ENCODE data around the gene ASCC3. TPM values are rescaled to one million over a fixed set of nuclear protein-coding genes. Genes with fewer than 3 reads are reported as not detected.

The ASCC3 gene
- total and polyA plus RNA-seq, 2 experiments from 2014 or later = 49.1 to 60.2 TPM

- Histone ChIP-seq H2AFZ (no peak overlapping the region), H3K4me3 (no peak overlapping the region), H3K36me3 (ENCODE audit: low read depth) (peaks cover 39% of the 10 kb centered on the region), H3K27me3 (replicated peaks; ENCODE audit: insufficient read depth) (no peaks in the 10 kb centered on the region), H3K9me2 (ENCODE audit: insufficient read depth) (no peaks in the 10 kb centered on the region), H3K4me2 (ENCODE audit: unreplicated experiment) (no peak overlapping the region), H3K27ac (no peak overlapping the region), H4K20me1 (ENCODE audit: insufficient read depth) (no peaks in the 10 kb centered on the region), H3K4me1 (ENCODE audit: insufficient read depth) (peaks cover 27% of the 10 kb centered on the region), H3K9me3 (ENCODE audit: low read depth) (no peaks in the 10 kb centered on the region), H3K9ac (no peak overlapping the region), H3F3A (ENCODE audit: insufficient read depth) (peaks cover 51% of the 10 kb centered on the region), H3K79me2 (ENCODE audit: insufficient read depth) (no peaks in the 10 kb centered on the region)
- no peak for DNase-seq
- WGBS, 2 experiments (ENCODE audit: low coverage in 1 of 2, low lambda C conversion rate in 2 of 2, missing lambda C conversion rate in 2 of 2) = 97% methylated on average over 3 of the region's 3 CpGs
- TF ChIP-seq EZH2 (IDR thresholded peaks at IDR 0.05; ENCODE audit: insufficient read depth, poor library complexity, severe bottlenecking) (no peak), EZH2phosphoT487 (IDR thresholded peaks at IDR 0.05; ENCODE audit: insufficient read depth, low read depth) (no peak)
- in situ Hi-C loops (cut with MboI) = no loop called here
These were observed 372.0 kb downstream of the ASCC3 start for GRCh38 chr6:100509101-100509500.

- Histone ChIP-seq H3K9ac (no peak overlapping the region), H3K36me3 (ENCODE audit: low read depth) (peaks cover 35% of the 10 kb centered on the region), H3F3A (ENCODE audit: insufficient read depth) (peaks cover 53% of the 10 kb centered on the region), H3K27me3 (replicated peaks; ENCODE audit: insufficient read depth) (no peaks in the 10 kb centered on the region), H3K9me3 (ENCODE audit: low read depth) (no peaks in the 10 kb centered on the region), H3K4me1 (ENCODE audit: insufficient read depth) (peaks cover 44% of the 10 kb centered on the region), H3K4me2 (ENCODE audit: unreplicated experiment) (no peak overlapping the region), H4K20me1 (ENCODE audit: insufficient read depth) (no peaks in the 10 kb centered on the region), H2AFZ (no peak overlapping the region), H3K4me3 (no peak overlapping the region), H3K79me2 (ENCODE audit: insufficient read depth) (no peaks in the 10 kb centered on the region), H3K27ac (no peak overlapping the region), H3K9me2 (ENCODE audit: insufficient read depth) (no peaks in the 10 kb centered on the region)
- WGBS, 2 experiments (ENCODE audit: low coverage in 1 of 2, low lambda C conversion rate in 2 of 2, missing lambda C conversion rate in 2 of 2) = 96 to 100% methylated on average over 2 of the region's 2 CpGs
- in situ Hi-C loops (cut with MboI) = no loop called here
- TF ChIP-seq EZH2phosphoT487 (IDR thresholded peaks at IDR 0.05; ENCODE audit: insufficient read depth, low read depth) (no peak), EZH2 (IDR thresholded peaks at IDR 0.05; ENCODE audit: insufficient read depth, poor library complexity, severe bottlenecking) (no peak)
- no peak for DNase-seq
These were observed 374.5 kb downstream of the ASCC3 start for GRCh38 chr6:100506651-100507050.

DNA sequence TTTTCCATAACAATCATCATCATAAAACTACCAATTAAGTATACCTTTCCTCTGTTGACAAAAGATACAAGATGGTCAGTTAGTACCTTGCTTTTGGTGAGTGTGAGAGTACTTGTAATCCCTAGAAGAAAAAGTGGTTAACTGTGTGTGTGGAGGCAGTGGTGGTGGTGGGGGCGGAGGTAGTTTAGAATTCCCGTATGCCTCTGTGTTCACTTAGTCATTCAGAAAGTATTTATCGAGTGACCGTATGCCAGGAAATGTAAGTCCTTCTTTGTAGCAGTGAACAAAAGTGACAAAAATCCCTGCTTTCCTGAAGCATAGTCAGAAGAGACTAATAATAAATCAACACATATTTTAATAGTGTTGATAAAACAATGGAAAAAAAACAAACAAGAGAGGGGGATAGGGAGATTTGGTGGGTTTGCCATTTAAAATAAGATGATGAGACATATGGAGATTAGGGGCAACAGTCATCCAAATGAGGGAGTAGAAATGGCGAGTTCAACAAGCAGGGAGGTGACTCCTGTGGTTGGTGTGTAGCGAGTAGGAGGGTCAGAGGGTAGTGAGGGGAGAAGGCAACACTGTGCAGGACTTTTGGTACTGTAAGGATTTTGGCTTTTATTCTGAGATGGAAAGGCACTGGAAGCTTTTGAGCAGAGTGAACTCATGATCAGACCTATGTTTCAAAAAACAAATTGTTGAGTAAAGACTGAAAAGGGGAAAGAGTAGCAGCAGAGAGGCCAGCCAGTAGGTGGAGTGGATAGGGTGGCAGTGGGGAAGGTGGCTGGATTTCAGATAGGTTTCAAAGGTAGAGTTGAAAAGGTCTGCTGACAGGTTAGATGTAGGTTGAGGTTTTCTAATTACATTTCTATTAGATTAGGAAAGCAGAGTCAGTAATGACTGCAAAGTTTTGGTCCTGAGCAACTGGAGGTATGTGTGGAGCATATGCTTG, 376.1 kb downstream of the ASCC3 start:
- H4K20me1 ChIP-seq (ENCODE audit: insufficient read depth) = no peaks in the 10 kb centered on the region
- DNase-seq = peak; percentile 88
- peak overlapping the region; percentile 49 for H2AFZ ChIP-seq
- no peaks in the 10 kb centered on the region for H3K9me2 ChIP-seq (ENCODE audit: insufficient read depth)
- peak overlapping the region; percentile 51 for H3K4me2 ChIP-seq (ENCODE audit: unreplicated experiment)
- TF ChIP-seq EZH2phosphoT487 (IDR thresholded peaks at IDR 0.05; ENCODE audit: insufficient read depth, low read depth) (no peak), EZH2 (IDR thresholded peaks at IDR 0.05; ENCODE audit: insufficient read depth, poor library complexity, severe bottlenecking) (no peak)
- H3K79me2 ChIP-seq (ENCODE audit: insufficient read depth) = no peaks in the 10 kb centered on the region
- WGBS, 2 experiments (ENCODE audit: low coverage in 1 of 2, low lambda C conversion rate in 2 of 2, missing lambda C conversion rate in 2 of 2) = 20 to 21% methylated on average over 6 of the region's 6 CpGs
- H3K4me1 ChIP-seq (ENCODE audit: insufficient read depth) = peaks cover 44% of the 10 kb centered on the region
- H3K4me3 ChIP-seq = peak overlapping the region; percentile 30
- H3K9ac ChIP-seq = peak overlapping the region; percentile 38
- peak overlapping the region; percentile 64 for H3K27ac ChIP-seq
- no peaks in the 10 kb centered on the region for H3K9me3 ChIP-seq (ENCODE audit: low read depth)
- H3K36me3 ChIP-seq (ENCODE audit: low read depth) = peaks cover 21% of the 10 kb centered on the region; the same call in 1 of the 2 replicates
- no peaks in the 10 kb centered on the region for H3K27me3 ChIP-seq (replicated peaks; ENCODE audit: insufficient read depth)
- H3F3A ChIP-seq (ENCODE audit: insufficient read depth) = peaks cover 53% of the 10 kb centered on the region
- in situ Hi-C loops (cut with MboI) = no loop called here

DNA sequence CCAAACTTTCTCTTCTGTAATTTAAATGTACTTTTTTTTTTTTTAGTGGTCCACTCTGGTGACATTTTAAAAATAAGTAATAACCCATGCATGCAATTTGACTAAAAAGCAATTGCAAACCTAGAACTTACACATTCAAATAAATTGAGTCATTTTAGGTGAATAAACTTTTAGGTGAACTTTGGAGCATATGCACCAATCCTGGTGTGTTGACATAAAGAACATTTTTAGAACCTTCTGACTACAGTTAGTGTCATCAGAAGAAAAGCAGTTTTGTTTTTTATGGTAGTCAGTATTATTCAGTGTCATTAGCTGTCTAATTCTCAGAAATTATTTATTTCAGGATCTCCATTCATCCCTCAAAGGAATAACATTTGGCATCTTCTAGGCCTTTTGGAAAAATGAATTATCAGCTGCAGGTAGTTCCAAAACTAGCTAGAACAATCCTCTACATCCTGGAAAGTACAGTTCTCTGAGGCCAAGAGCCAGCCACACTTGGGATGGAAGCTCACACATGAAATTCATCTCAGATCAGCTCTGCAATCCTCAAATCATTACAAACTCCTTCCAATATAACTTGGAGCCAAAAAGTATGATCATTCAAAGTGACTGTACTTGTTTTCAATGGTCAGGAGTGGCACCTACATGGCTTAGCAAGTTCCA, 378.0 kb downstream of the ASCC3 start:
- in situ Hi-C loops (cut with MboI) = no loop called here
- Histone ChIP-seq H3K4me2 (ENCODE audit: unreplicated experiment) (peak overlapping the region; percentile 19), H2AFZ (no peak overlapping the region), H3K27ac (peak overlapping the region; percentile 7; the same call in 1 of the 2 replicates), H4K20me1 (ENCODE audit: insufficient read depth) (no peaks in the 10 kb centered on the region), H3K36me3 (ENCODE audit: low read depth) (0 out of 2 replicates have a peak, but pooled peaks cover 10% of the 10 kb centered on the region), H3K4me3 (no peak overlapping the region), H3K9me3 (ENCODE audit: low read depth) (no peaks in the 10 kb centered on the region), H3K9me2 (ENCODE audit: insufficient read depth) (no peaks in the 10 kb centered on the region), H3K9ac (no peak overlapping the region), H3K27me3 (replicated peaks; ENCODE audit: insufficient read depth) (no peaks in the 10 kb centered on the region), H3K79me2 (ENCODE audit: insufficient read depth) (no peaks in the 10 kb centered on the region), H3K4me1 (ENCODE audit: insufficient read depth) (peaks cover 44% of the 10 kb centered on the region), H3F3A (ENCODE audit: insufficient read depth) (peaks cover 53% of the 10 kb centered on the region)
- DNase-seq = no peak
- TF ChIP-seq EZH2 (IDR thresholded peaks at IDR 0.05; ENCODE audit: insufficient read depth, poor library complexity, severe bottlenecking) (no peak), EZH2phosphoT487 (IDR thresholded peaks at IDR 0.05; ENCODE audit: insufficient read depth, low read depth) (no peak)

Data from GM23248 (cell line).